Measurements from ENCODE around the gene MTA1. TPM values are rescaled to one million over a fixed set of nuclear protein-coding genes. Genes with fewer than 3 reads are reported as not detected.

The MTA1 gene
- total RNA-seq, 2 donors from 2014 or later, result 93.4 to 252 TPM

DNA sequence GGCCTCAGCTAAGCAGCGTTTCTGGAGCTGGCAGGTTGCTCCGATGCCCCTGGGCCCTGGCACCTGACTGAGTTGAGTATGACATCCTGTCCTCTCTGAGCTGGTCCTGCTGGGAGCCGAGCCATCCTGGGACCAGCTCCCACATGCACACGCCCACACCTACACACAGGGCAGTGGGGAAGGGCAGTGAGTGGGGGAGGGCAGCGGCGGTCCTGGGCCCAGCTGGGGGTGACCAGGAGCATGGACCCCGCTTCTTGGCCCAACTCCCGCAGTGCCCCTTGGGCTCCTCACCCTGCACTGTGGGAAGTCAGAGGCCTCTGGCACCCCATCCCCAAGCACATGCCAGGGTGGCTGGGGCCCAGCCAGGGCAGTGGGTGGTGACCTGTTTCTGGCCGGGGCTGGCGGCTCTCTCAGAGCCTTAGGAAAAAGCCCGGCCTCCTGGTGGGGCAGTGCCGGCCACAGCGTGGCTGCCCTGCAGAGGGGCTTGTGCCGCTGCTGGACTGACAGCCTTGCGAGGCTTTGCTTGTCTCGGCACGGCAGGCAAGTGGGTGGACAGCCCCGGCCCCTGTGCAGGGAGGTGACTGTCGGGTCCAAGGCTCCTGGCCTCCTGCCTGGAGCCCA, 49.1 kb downstream of the MTA1 start:
- DNase-seq (ENCODE audit: low spot score) (no peak), ATAC-seq (no peak)
- Mint-ChIP-seq H3K36me3 (no peaks in the 10 kb centered on the region), H3K27me3 (no peaks in the 10 kb centered on the region), H3K4me3 (no peak overlapping the region), H3K4me1 (ENCODE audit: low read depth in 2 of 2) (no peaks in the 10 kb centered on the region), H3K27ac (no peak overlapping the region), H3K9me3 (no peaks in the 10 kb centered on the region)

DNA sequence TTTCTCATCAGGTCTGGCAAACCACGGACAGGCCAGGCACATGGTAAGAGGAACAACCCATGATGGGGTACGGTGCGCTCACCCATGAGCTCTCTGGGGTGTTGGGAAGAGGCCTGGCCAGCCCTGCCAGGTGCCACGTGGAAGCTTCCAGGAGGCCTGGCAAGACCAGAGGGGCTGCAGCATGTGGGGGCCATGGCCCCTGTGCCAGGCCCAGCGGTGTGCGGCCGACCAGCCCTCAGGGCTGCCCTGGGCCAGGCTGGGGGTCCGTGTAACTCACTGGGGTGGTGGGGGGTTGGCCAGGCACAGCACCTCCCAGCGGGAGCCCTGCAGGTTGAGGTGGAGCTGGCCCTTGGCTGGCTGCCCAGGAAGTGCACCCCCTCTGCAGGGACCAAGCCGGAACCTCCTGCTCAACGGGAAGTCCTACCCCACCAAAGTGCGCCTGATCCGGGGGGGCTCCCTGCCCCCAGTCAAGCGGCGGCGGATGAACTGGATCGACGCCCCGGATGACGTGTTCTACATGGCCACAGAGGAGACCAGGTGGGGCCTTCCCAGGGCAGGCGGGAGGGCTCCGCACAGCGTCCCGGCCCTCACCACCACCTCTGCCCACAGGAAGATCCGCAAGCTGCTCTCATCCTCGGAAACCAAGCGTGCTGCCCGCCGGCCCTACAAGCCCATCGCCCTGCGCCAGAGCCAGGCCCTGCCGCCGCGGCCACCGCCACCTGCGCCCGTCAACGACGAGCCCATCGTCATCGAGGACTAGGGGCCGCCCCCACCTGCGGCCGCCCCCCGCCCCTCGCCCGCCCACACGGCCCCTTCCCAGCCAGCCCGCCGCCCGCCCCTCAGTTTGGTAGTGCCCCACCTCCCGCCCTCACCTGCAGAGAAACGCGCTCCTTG, 50.1 kb downstream of the MTA1 start:
- no peaks in the 10 kb centered on the region for H3K27me3 Mint-ChIP-seq
- H3K27ac Mint-ChIP-seq, result no peak overlapping the region
- DNase-seq (ENCODE audit: low spot score), result no peak
- no peaks in the 10 kb centered on the region for H3K36me3 Mint-ChIP-seq
- ATAC-seq, result no peak
- H3K4me3 Mint-ChIP-seq, result no peak overlapping the region
- no peaks in the 10 kb centered on the region for H3K9me3 Mint-ChIP-seq
- H3K4me1 Mint-ChIP-seq (ENCODE audit: low read depth in 2 of 2), result no peaks in the 10 kb centered on the region

- Mint-ChIP-seq H3K27me3 (no peaks in the 10 kb centered on the region), H3K9me3 (no peaks in the 10 kb centered on the region), H3K27ac (no peak overlapping the region), H3K4me1 (ENCODE audit: low read depth in 2 of 2) (no peaks in the 10 kb centered on the region), H3K4me3 (no peak overlapping the region), H3K36me3 (no peaks in the 10 kb centered on the region)
- DNase-seq (ENCODE audit: low spot score) (no peak), ATAC-seq (no peak)
Observed at GRCh38 chr14:105470350-105471296, 51.0 kb downstream of the MTA1 start.

DNA sequence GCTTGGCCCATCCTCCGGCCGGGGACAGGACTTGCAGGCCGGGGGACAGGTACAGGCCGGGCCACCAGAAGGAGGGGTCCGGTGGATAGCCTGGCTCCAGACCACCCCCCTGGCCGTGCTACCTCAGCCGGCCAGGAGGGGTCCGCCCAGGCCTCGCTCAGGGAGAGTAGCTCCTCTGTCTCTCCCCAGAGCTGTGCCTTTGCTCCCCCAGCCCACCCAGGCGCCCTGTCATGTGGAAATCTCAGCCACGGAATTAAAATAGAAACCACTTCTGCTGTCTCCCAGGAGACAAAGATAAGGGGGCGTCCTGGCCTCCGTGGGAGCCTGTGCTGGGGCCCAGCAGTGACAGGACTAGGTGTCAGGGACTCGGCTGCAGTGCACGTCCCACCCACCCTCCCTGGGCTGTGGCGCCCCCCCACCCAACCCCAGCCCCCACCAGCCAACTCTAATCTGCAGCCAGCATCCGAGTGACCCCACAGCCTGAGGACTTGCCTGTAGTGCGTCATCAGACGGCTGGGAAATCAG, 51.7 kb downstream of the MTA1 start:
- ATAC-seq (no peak), DNase-seq (ENCODE audit: low spot score) (no peak)
- no peak overlapping the region for H3K4me3 Mint-ChIP-seq
- no peaks in the 10 kb centered on the region for H3K36me3 Mint-ChIP-seq
- H3K27me3 Mint-ChIP-seq, result no peaks in the 10 kb centered on the region
- H3K27ac Mint-ChIP-seq, result no peak overlapping the region
- no peaks in the 10 kb centered on the region for H3K4me1 Mint-ChIP-seq (ENCODE audit: low read depth in 2 of 2)
- H3K9me3 Mint-ChIP-seq, result no peaks in the 10 kb centered on the region

DNA sequence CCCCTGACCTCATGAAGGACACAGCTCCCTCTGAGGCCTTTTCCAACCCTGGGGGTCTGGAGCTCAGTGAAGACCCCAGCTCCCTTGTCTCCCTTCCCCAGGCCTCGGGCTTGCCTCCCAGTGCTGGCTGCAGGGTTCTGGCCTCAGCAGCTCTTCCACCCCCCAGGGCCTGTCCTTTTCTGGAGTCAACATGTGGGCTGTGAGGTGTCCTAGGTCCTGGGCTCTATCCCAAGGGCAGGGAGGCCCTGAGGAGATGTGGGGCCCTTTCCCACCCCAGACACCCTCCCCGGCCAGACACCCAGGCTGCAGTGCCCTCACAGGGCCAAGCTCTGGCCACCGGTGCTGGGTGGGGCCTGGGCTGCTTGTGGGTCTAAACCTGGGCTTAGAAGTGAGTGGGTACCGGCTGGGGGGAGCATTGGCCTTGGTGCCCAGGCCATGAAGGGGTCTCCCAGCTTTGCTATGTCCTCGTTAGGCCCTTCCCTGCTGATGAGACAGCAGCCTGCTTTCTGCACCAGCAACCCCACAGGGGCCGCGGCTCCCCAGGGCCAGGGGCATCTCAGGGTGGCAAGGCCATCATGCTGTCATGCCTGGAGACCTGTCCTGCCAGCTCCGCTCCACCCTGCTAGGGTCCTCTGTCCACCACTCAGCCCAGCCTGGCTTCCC, 52.3 kb downstream of the MTA1 start:
- no peak overlapping the region for H3K27ac Mint-ChIP-seq
- H3K4me3 Mint-ChIP-seq, result no peak overlapping the region
- no peak for DNase-seq (ENCODE audit: low spot score)
- H3K36me3 Mint-ChIP-seq, result no peaks in the 10 kb centered on the region
- no peaks in the 10 kb centered on the region for H3K9me3 Mint-ChIP-seq
- ATAC-seq, result no peak
- no peaks in the 10 kb centered on the region for H3K27me3 Mint-ChIP-seq
- no peaks in the 10 kb centered on the region for H3K4me1 Mint-ChIP-seq (ENCODE audit: low read depth in 2 of 2)

- peaks cover 5 to 6% of the 10 kb centered on the region in 2 donors for H3K4me1 Mint-ChIP-seq (ENCODE audit: low read depth in 2 of 2)
- no peaks in the 10 kb centered on the region for H3K27me3 Mint-ChIP-seq
- DNase-seq (ENCODE audit: low spot score), result no peak
- H3K4me3 Mint-ChIP-seq, result no peak overlapping the region
- ATAC-seq, result no peak
- H3K27ac Mint-ChIP-seq, result no peak overlapping the region
- H3K9me3 Mint-ChIP-seq, result no peaks in the 10 kb centered on the region
- H3K36me3 Mint-ChIP-seq, result no peaks in the 10 kb centered on the region
Observed at GRCh38 chr14:105472486-105472991, 52.9 kb downstream of the MTA1 start.

- Mint-ChIP-seq H3K9me3 (no peaks in the 10 kb centered on the region), H3K36me3 (no peaks in the 10 kb centered on the region), H3K4me3 (peak overlapping the region; percentile 22), H3K27me3 (no peaks in the 10 kb centered on the region), H3K4me1 (ENCODE audit: low read depth in 2 of 2) (peaks cover 6% of the 10 kb centered on the region in 2 donors), H3K27ac (no peak overlapping the region)
- ATAC-seq (no peak), DNase-seq (ENCODE audit: low spot score) (no peak)
Observed at GRCh38 chr14:105473033-105473676, 53.5 kb downstream of the MTA1 start.

DNA sequence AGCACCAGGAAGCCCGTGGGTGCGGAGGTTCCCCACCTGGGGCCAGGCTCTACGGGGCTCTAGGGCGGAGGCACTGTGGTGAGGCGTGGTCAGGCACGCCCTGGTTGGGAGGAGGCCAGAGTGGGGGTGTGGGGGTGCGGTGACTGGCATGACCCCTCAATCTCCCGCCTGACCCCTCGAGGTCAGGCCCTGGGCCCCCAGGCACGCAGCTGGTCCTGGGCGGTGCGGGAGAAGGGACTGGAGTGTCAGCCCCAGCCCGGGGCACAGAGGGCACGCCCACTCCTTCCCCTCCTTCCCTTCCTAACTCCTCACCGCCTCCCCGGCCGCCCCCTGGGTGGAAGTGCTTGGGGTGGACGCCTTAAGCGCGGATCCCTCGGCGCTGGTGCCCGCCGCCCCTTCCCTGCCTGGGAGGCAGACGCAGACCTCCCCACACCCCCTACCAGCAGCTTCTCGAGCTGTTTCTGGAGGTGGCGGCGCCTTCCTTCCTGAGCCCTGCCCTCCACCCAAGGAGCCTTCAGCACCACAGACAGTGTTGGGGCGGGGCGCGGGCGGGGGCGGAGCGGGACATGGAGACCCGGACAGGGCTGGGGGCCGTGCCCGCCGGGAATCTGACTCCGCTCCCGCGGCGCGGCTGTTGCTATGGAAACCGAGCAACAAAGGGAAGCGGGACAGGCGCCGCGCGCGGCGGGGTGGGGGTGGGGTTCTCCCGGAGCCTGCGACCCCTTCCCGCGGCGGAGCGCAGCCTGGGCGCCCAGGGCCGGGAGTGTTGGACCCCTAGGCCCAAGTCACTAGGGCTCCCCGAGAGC, 54.3 kb downstream of the MTA1 start:
- no peak overlapping the region for H3K27ac Mint-ChIP-seq
- H3K4me1 Mint-ChIP-seq (ENCODE audit: low read depth in 2 of 2), result peaks cover 6% of the 10 kb centered on the region in 2 donors
- ATAC-seq, result peak; percentile 62 to 67

DNA sequence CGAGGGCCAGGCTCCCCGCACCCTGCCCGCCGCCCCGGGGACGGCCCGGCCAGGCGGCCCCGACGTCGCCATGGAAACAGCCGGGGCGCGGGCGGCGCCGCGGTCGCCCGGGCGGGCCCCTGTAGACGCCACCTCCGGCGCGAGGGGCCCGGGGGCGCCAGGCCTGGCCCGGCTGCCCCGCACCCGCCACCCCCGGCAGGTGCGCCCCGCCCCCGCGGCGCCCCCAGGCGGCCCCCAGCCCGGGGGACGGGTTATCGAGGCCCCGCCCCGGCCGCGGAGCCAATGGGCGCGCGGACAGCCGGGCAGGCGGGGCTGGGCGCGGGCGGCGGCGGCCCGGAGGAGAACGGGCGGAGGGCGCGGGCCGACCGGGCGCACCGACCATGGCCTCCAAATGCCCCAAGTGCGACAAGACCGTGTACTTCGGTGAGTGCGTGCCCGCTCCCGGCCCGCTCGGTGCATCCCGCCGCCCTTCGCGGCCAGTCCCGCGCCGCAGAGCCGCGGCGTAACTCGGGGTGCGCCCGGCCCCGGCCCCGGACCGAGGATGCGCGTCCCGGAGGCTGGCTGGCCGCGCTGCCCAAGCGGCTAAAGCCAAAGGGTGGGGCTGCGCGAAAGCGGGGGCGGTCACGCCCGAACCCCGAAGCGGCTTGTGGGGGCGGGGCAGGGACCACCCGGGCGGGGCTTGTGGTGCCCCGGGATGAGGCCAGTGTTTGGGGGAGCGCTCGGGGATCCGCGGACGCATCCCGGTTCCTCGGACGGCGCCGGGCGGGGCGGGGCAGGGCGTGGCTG, 55.0 kb downstream of the MTA1 start, which contains the start of gene CRIP2:
CRIP2 (plus strand) TSS at position 339 of the 786 bp plus-strand sequence; CDS start at position 381, 42 bp downstream.
- DNase-seq (ENCODE audit: low spot score) (no peak), ATAC-seq (peak; percentile 64 to 81)
- Mint-ChIP-seq H3K27ac (no peak within 1 kb of the TSS), H3K4me3 (peak within 1 kb of the TSS; percentile 8), H3K9me3 (no peaks in the 10 kb centered on the region), H3K4me1 (ENCODE audit: low read depth in 2 of 2) (peaks cover 6% of the 10 kb centered on the region in 2 donors), H3K36me3 (no peaks in the 10 kb centered on the region), H3K27me3 (no peaks in the 10 kb centered on the region)

More for the DNA sequence above, 54.3 kb downstream of the MTA1 start:
- no peaks in the 10 kb centered on the region for H3K27me3 Mint-ChIP-seq
- no peaks in the 10 kb centered on the region for H3K36me3 Mint-ChIP-seq
- no peak for DNase-seq (ENCODE audit: low spot score)
- H3K4me3 Mint-ChIP-seq, result peak overlapping the region; percentile 22
- no peaks in the 10 kb centered on the region for H3K9me3 Mint-ChIP-seq

GRCh38 chr14:105475269-105476096, 55.9 kb downstream of the MTA1 start:
- Mint-ChIP-seq H3K27me3 (no peaks in the 10 kb centered on the region), H3K4me3 (peak overlapping the region; percentile 8), H3K27ac (no peak overlapping the region), H3K4me1 (ENCODE audit: low read depth in 2 of 2) (peaks cover 9% of the 10 kb centered on the region in 2 donors), H3K9me3 (no peaks in the 10 kb centered on the region), H3K36me3 (no peaks in the 10 kb centered on the region)
- DNase-seq (ENCODE audit: low spot score), result no peak
- no peak for ATAC-seq
